Keratinocyte (primary cell): ENCODE results near the gene BRCA2. TPM values are rescaled to one million over a fixed set of nuclear protein-coding genes. Genes with fewer than 3 reads are reported as not detected.
A peak's percentile ranks its signal among the peaks of the same experiment; 100 is the strongest.

Experiments used
- DNase-seq: peaks from one replicate; pipeline ENCODE4 v3.0.0-alpha.2; 2011; ENCODE audit warnings: low read depth, missing footprints, low spot score
- FAIRE-seq: peaks from 2 replicates; lab custom pipeline; 2011; peaks lifted over from hg19 to GRCh38; lab: Jason Lieb, UNC
- H2AFZ ChIP-seq: 2 replicates; pipeline ENCODE4 v1.6.0; 2012; ENCODE audit warnings: low read length, control low read depth, inconsistent platforms; ENCODE audit not compliant: control insufficient read depth
- H3K27ac ChIP-seq: 2 replicates; pipeline ENCODE4 v1.5.1; 2011; ENCODE audit warnings: low read length; ENCODE audit not compliant: control insufficient read depth, insufficient read depth
- H3K27me3 ChIP-seq: 3 replicates; pipeline ENCODE4 v1.6.0; 2011; ENCODE audit warnings: low read length; ENCODE audit not compliant: control insufficient read depth, insufficient read depth; ENCODE audit errors: extremely low read depth
- H3K36me3 ChIP-seq, 2 experiments: 2 replicates in 1 of 2; 3 replicates in 1 of 2; pipeline ENCODE4 v1.5.1; 2011; ENCODE audit warnings: low read length in 2 of 2, mild to moderate bottlenecking in 1 of 2; ENCODE audit not compliant: control insufficient read depth in 2 of 2, insufficient read depth in 2 of 2; ENCODE audit errors: extremely low read depth in 1 of 2
- H3K4me1 ChIP-seq: 3 replicates; pipeline ENCODE4 v1.5.1; 2011; ENCODE audit warnings: low read length; ENCODE audit not compliant: control insufficient read depth, insufficient read depth; ENCODE audit errors: extremely low read depth
- H3K4me2 ChIP-seq: 3 replicates; pipeline ENCODE4 v1.6.0; 2011; ENCODE audit warnings: low read depth, low read length; ENCODE audit not compliant: control insufficient read depth, insufficient read depth; ENCODE audit errors: extremely low read depth
- H3K4me3 ChIP-seq, 3 experiments: fragments of 200-600 bp in 1 of 3; sonication (generic) in 1 of 3; 2 replicates in 2 of 3; 3 replicates in 1 of 3; pipeline ENCODE4 v1.5.1; 2011 to 2016; ENCODE audit warnings: low read length in 3 of 3, mild to moderate bottlenecking in 3 of 3, control low read depth in 2 of 3, inconsistent platforms in 1 of 3, low read depth in 1 of 3, mixed read lengths in 1 of 3, mixed run types in 1 of 3, moderate library complexity in 1 of 3; ENCODE audit not compliant: control insufficient read depth in 2 of 3, insufficient read depth in 2 of 3; ENCODE audit errors: extremely low read depth in 1 of 3
- H3K79me2 ChIP-seq: 2 replicates; pipeline ENCODE4 v1.6.0; 2012; ENCODE audit warnings: low read length; ENCODE audit not compliant: control insufficient read depth, insufficient read depth
- H3K9ac ChIP-seq: 3 replicates; pipeline ENCODE4 v1.6.0; 2011; ENCODE audit warnings: low read length; ENCODE audit not compliant: control insufficient read depth, insufficient read depth; ENCODE audit errors: extremely low read depth
- H3K9me1 ChIP-seq: 3 replicates; pipeline ENCODE4 v1.6.0; 2011; ENCODE audit warnings: low read length; ENCODE audit not compliant: control insufficient read depth, insufficient read depth; ENCODE audit errors: extremely low read depth
- H3K9me3 ChIP-seq: 2 replicates; pipeline ENCODE4 v1.5.1; 2012; ENCODE audit warnings: low read depth, low read length; ENCODE audit not compliant: control insufficient read depth
- H4K20me1 ChIP-seq: 3 replicates; pipeline ENCODE4 v1.6.0; 2011; ENCODE audit warnings: low read length; ENCODE audit not compliant: control insufficient read depth, insufficient read depth; ENCODE audit errors: extremely low read depth
- EZH2 ChIP-seq: IDR thresholded peaks from one replicate; pipeline ENCODE4 v1.6.1; 2012; ENCODE audit warnings: inconsistent platforms, mild to moderate bottlenecking, low read length, moderate library complexity
- dilution Hi-C: fragments of 300-500 bp; cut with MboI; formaldehyde crosslinking; loops from one replicate; pipeline ENCODE4 v1.7.0; 2020; ENCODE audit warnings: low sequenced_read_pairs; ENCODE audit not compliant: extremely low pct_ligation_motif_present
- polyA plus RNA-seq, 5 experiments: library from polyadenylated mRNA; depleted of rRNA in 3 of 5; stranded (reverse) in 3 of 5; stranded (forward) in 1 of 5; unstranded in 1 of 5; fragments of >200 nt; gene quantifications; 1 replicate in 1 of 5; 2 replicates in 3 of 5; 3 replicates in 1 of 5; pipeline versions ENCODE4 v1.2.1 to v1.2.3, GENCODE V29; 2011 to 2012; ENCODE audit warnings: missing spikeins in 2 of 5, low read depth in 1 of 5, low replicate concordance in 1 of 5
- TF ChIP-seq, protein P1 (sequence below), 3 experiments: IDR thresholded peaks in 1 of 3; conservative IDR thresholded peaks in 1 of 3; optimal IDR thresholded peaks in 1 of 3; 2 replicates in 2 of 3; 3 replicates in 1 of 3; pipeline versions ENCODE3 to v1.5.1; 2011; ENCODE audit warnings: low read length in 3 of 3, mild to moderate bottlenecking in 3 of 3, moderate library complexity in 2 of 3, control low read depth in 1 of 3, inconsistent platforms in 1 of 3; ENCODE audit not compliant: insufficient read depth in 2 of 3; ENCODE audit errors: extremely low read depth in 1 of 3

BRCA2 gene
- polyA plus RNA-seq, 1 donor (not counting 4 experiments of a cell fraction or from before 2014, with no cell fraction given), result 2.4 TPM

DNA sequence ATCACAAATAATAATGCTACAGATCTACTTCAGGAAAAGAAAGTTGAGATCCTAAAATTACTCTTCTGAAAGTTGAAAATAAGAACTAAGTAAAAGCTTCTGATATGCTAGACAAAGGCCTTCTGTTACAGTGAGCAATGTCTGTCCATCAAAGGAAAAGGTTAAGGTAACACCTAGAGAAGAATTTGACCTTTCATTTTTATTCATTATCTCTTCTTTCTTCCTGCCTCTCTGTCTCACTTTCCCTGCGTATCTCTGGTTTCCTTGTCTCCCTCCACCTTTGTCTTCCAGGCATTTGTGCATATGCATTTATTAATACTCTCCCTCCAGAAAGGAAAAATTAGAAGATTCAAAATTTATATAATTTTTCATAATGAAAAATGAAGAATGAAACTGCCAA is 49.2 kb upstream of the BRCA2 start:
- Histone ChIP-seq H3K27me3 (no peaks in the 10 kb centered on the region), H3K79me2 (no peaks in the 10 kb centered on the region), H3K9me3 (no peaks in the 10 kb centered on the region), H3K9ac (no peak overlapping the region), H3K27ac (no peak overlapping the region), H3K4me1 (peaks cover 17% of the 10 kb centered on the region), H3K36me3 (no peaks in the 10 kb centered on the region), H4K20me1 (no peaks in the 10 kb centered on the region), H2AFZ (no peak overlapping the region), H3K9me1 (no peaks in the 10 kb centered on the region), H3K4me2 (no peak overlapping the region), H3K4me3 (no peak overlapping the region)
- TF ChIP-seq, protein P1, sequence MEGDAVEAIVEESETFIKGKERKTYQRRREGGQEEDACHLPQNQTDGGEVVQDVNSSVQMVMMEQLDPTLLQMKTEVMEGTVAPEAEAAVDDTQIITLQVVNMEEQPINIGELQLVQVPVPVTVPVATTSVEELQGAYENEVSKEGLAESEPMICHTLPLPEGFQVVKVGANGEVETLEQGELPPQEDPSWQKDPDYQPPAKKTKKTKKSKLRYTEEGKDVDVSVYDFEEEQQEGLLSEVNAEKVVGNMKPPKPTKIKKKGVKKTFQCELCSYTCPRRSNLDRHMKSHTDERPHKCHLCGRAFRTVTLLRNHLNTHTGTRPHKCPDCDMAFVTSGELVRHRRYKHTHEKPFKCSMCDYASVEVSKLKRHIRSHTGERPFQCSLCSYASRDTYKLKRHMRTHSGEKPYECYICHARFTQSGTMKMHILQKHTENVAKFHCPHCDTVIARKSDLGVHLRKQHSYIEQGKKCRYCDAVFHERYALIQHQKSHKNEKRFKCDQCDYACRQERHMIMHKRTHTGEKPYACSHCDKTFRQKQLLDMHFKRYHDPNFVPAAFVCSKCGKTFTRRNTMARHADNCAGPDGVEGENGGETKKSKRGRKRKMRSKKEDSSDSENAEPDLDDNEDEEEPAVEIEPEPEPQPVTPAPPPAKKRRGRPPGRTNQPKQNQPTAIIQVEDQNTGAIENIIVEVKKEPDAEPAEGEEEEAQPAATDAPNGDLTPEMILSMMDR (optimal IDR thresholded peaks at IDR 0.05 in 1 of 3, IDR thresholded peaks at IDR 0.05 in 1 of 3, conservative IDR thresholded peaks at IDR 0.05 in 1 of 3; ENCODE audit: extremely low read depth in 1 of 3, insufficient read depth in 2 of 3, low read length in 3 of 3), result no peak
- TF ChIP-seq EZH2, result no peak
- FAIRE-seq (no peak), DNase-seq (no peak)
- dilution Hi-C loops, result no loop called here

DNA sequence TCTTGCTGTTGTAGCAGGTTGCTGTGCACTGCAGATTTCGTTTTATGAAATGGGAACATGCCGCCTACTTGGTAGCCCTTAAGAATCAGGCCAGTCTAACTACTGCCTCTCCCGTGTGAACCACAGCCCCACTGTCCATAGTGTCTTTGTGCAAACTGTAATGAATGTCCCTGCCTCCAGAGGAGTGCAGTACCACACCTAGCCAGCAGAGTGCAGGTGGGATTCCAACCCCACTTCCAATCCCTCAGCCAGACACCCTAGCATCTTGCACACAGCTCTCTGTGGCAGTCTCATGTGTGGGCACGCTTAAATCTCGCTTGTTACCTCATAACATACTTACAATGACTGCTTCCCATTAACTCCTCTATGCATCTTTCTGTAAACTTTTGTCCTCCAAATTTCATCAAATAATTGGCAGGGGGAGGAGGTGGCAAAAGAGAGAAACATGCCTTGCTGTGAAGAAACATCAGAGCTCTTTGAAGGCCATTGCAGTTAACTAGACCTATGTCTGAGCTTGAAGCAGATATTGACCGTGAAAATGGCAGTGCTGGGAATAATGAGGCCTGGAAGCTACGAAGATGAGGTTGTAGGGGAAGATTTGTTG is 47.4 kb upstream of the BRCA2 start:
- Histone ChIP-seq H3K4me1 (peaks cover 4% of the 10 kb centered on the region), H3K27me3 (no peaks in the 10 kb centered on the region), H3K4me2 (no peak overlapping the region), H3K9ac (no peak overlapping the region), H3K27ac (no peak overlapping the region), H3K36me3 (no peaks in the 10 kb centered on the region), H3K9me3 (no peaks in the 10 kb centered on the region), H4K20me1 (no peaks in the 10 kb centered on the region), H3K79me2 (no peaks in the 10 kb centered on the region), H3K9me1 (no peaks in the 10 kb centered on the region), H3K4me3 (no peak overlapping the region), H2AFZ (no peak overlapping the region)
- TF ChIP-seq EZH2, result no peak
- TF ChIP-seq, protein P1 (optimal IDR thresholded peaks at IDR 0.05 in 1 of 3, IDR thresholded peaks at IDR 0.05 in 1 of 3, conservative IDR thresholded peaks at IDR 0.05 in 1 of 3; ENCODE audit: extremely low read depth in 1 of 3, insufficient read depth in 2 of 3, low read length in 3 of 3), result peak; percentile 94 to 98 (median 95)
- peak; percentile 66 for FAIRE-seq
- dilution Hi-C loops, result no loop called here
- DNase-seq, result no peak
